GM23338 (cell line): ENCODE data around the gene PCNX1. TPM values are rescaled to one million over a fixed set of nuclear protein-coding genes. Genes with fewer than 3 reads are reported as not detected.

Experiments
- ATAC-seq: fragments of 200-7000 bp; cut with Tn5 transposase; 3 replicates; pipeline ENCODE4 v1.9.1; 2020
- DNase-seq: peaks from one replicate; pipeline ENCODE4 v3.0.0-alpha.2; 2015; ENCODE audit warnings: low spot score
- H2AFZ ChIP-seq: fragments of 200-600 bp; sonication (generic); 2 replicates; pipeline ENCODE4 v1.8.0; 2016; ENCODE audit warnings: antibody characterized with exemption, mild to moderate bottlenecking, moderate library complexity
- H3F3A ChIP-seq: fragments of 200-600 bp; sonication (generic); replicated peaks from 2 replicates; pipeline ENCODE4 v1.8.0; 2017; ENCODE audit warnings: antibody characterized with exemption, mixed run types, low read depth
- H3K27ac ChIP-seq: fragments of 200-600 bp; sonication (generic); 2 replicates; pipeline ENCODE4 v1.6.1; 2016; ENCODE audit warnings: low read depth
- H3K27me3 ChIP-seq: fragments of 200-600 bp; sonication (generic); 2 replicates; pipeline ENCODE4 v1.8.0; 2016; ENCODE audit warnings: mild to moderate bottlenecking, mixed run types, moderate library complexity; ENCODE audit not compliant: insufficient read depth
- H3K36me3 ChIP-seq: fragments of 200-600 bp; sonication (generic); 2 replicates; pipeline ENCODE4 v1.8.0; 2016; ENCODE audit warnings: mild to moderate bottlenecking; ENCODE audit not compliant: insufficient read depth
- H3K4me1 ChIP-seq: fragments of 200-600 bp; sonication (generic); 2 replicates; pipeline ENCODE4 v1.8.0; 2016; ENCODE audit warnings: mild to moderate bottlenecking, moderate library complexity; ENCODE audit not compliant: insufficient read depth
- H3K4me2 ChIP-seq: fragments of 200-600 bp; sonication (generic); 2 replicates; pipeline ENCODE4 v1.7.1; 2017; ENCODE audit warnings: mixed run types
- H3K4me3 ChIP-seq: fragments of 200-600 bp; sonication (generic); 2 replicates; pipeline ENCODE4 v1.6.1; 2016; ENCODE audit warnings: mixed run types
- H3K79me2 ChIP-seq: fragments of 200-600 bp; sonication (generic); replicated peaks from 2 replicates; pipeline ENCODE4 v1.8.0; 2017; ENCODE audit warnings: mild to moderate bottlenecking; ENCODE audit not compliant: insufficient read depth
- H3K9me2 ChIP-seq: fragments of 200-600 bp; sonication (generic); 2 replicates; pipeline ENCODE4 v1.8.0; 2017; ENCODE audit not compliant: insufficient read depth
- H4K20me1 ChIP-seq: fragments of 200-600 bp; sonication (generic); replicated peaks from 2 replicates; pipeline ENCODE4 v1.8.0; 2017; ENCODE audit warnings: mild to moderate bottlenecking; ENCODE audit not compliant: insufficient read depth
- H3K27ac Mint-ChIP-seq: 2 replicates; pipeline ENCODE4 v1.8.0; 2020; ENCODE audit warnings: inconsistent platforms, mild to moderate bottlenecking, moderate library complexity, mixed read lengths
- H3K27me3 Mint-ChIP-seq: 3 replicates; pipeline ENCODE4 v1.8.0; 2022; ENCODE audit warnings: low read depth, mild to moderate bottlenecking, moderate library complexity, mixed read lengths, inconsistent platforms; ENCODE audit not compliant: insufficient read depth, poor library complexity
- H3K36me3 Mint-ChIP-seq: 3 replicates; pipeline ENCODE4 v1.8.0; 2021; ENCODE audit warnings: low read depth, mild to moderate bottlenecking, inconsistent platforms, moderate library complexity, mixed read lengths
- H3K4me1 Mint-ChIP-seq: 3 replicates; pipeline ENCODE4 v1.8.0; 2020; ENCODE audit warnings: mild to moderate bottlenecking, inconsistent platforms, mixed read lengths
- H3K4me3 Mint-ChIP-seq: 3 replicates; pipeline ENCODE4 v1.8.0; 2021; ENCODE audit warnings: moderate library complexity, mild to moderate bottlenecking, inconsistent platforms, mixed read lengths
- H3K9me3 Mint-ChIP-seq: 3 replicates; pipeline ENCODE4 v1.8.0; 2020; ENCODE audit warnings: moderate library complexity, mild to moderate bottlenecking, inconsistent platforms, mixed read lengths
- CREB1 ChIP-seq: fragments of 250-450 bp; sonication (Bioruptor Pico); IDR thresholded peaks from 2 replicates; pipeline ENCODE4 v1.5.0; 2020; ENCODE audit warnings: low read depth, mild to moderate bottlenecking, moderate library complexity
- CTCF ChIP-seq, 2 experiments: fragments of 200-600 bp in 1 of 2; sonication (generic) in 1 of 2; conservative IDR thresholded peaks; 2 replicates each; pipeline versions ENCODE4 v1.5.1 to v1.6.1; 2016 to 2017; ENCODE audit warnings: antibody characterized with exemption in 2 of 2, low read depth in 2 of 2, mild to moderate bottlenecking in 2 of 2, moderate library complexity in 1 of 2
- ETS1 ChIP-seq: IDR thresholded peaks from 2 replicates; pipeline ENCODE4 v1.6.1; 2016; ENCODE audit warnings: antibody characterized with exemption
- EZH2 ChIP-seq: fragments of 200-600 bp; sonication (generic); IDR thresholded peaks from one replicate; pipeline ENCODE4 v1.8.0; 2017; ENCODE audit warnings: antibody characterized with exemption, mild to moderate bottlenecking, low read depth; ENCODE audit not compliant: unreplicated experiment
- EZH2phosphoT487 ChIP-seq: fragments of 200-600 bp; sonication (generic); IDR thresholded peaks from one replicate; pipeline ENCODE4 v1.8.1; 2018; ENCODE audit warnings: antibody characterized with exemption; ENCODE audit not compliant: unreplicated experiment
- JUNB ChIP-seq: IDR thresholded peaks from one replicate; pipeline ENCODE4 v1.6.1; 2016; ENCODE audit warnings: antibody characterized with exemption; ENCODE audit not compliant: unreplicated experiment
- NANOG ChIP-seq: IDR thresholded peaks from 2 replicates; pipeline ENCODE4 v1.6.1; 2016; ENCODE audit warnings: antibody characterized with exemption, borderline replicate concordance
- POLR2AphosphoS5 ChIP-seq: IDR thresholded peaks from 2 replicates; pipeline ENCODE4 v1.6.1; 2016; ENCODE audit warnings: antibody characterized with exemption, low read depth
- REST ChIP-seq: IDR thresholded peaks from one replicate; pipeline ENCODE4 v1.6.1; 2018; ENCODE audit warnings: antibody characterized with exemption; ENCODE audit not compliant: unreplicated experiment
- STAT1 ChIP-seq: IDR thresholded peaks from one replicate; pipeline ENCODE4 v1.6.1; 2016; ENCODE audit warnings: antibody characterized with exemption; ENCODE audit not compliant: unreplicated experiment
- ZNF114 ChIP-seq: fragments of 250-450 bp; sonication (Bioruptor Pico); IDR thresholded peaks from 2 replicates; pipeline ENCODE4 v1.5.0; 2020; ENCODE audit warnings: mild to moderate bottlenecking, moderate library complexity
- ZNF331 ChIP-seq: fragments of 250-450 bp; sonication (Bioruptor Pico); IDR thresholded peaks from 2 replicates; pipeline ENCODE4 v1.5.0; 2020; ENCODE audit warnings: low read depth, mild to moderate bottlenecking, moderate library complexity
- polyA plus RNA-seq: library from polyadenylated mRNA; unstranded; fragments of >200 nt; fragmentation: Nextera tagmentation; extraction: Ambion mirVana; gene quantifications from 2 replicates; pipeline ENCODE4 v1.2.1, GENCODE V29; 2016
- total RNA-seq: library from RNA; depleted of rRNA; stranded (reverse); fragments of >200 nt; shearing (Covaris generic); gene quantifications from 2 replicates; pipeline ENCODE4 v1.2.3, GENCODE V29; 2014

Gene PCNX1
- total and polyA plus RNA-seq, 2 experiments from 2014 or later, result 19.4 to 53.1 TPM

GRCh38 chr14:71060825-71061455 is 153.7 kb downstream of the PCNX1 start:
- H4K20me1 ChIP-seq, result no peaks in the 10 kb centered on the region
- H3F3A ChIP-seq, result no peaks in the 10 kb centered on the region
- H3K9me2 ChIP-seq, result no peaks in the 10 kb centered on the region
- peaks cover 40% of the 10 kb centered on the region for H3K36me3 ChIP-seq
- no peak overlapping the region for H3K4me3 Mint-ChIP-seq
- TF ChIP-seq CREB1 (CRISPR knock-in tag) (no peak), REST (no peak), EZH2phosphoT487 (no peak), STAT1 (no peak), POLR2AphosphoS5 (no peak), EZH2 (no peak), ZNF331 (no peak), JUNB (no peak), ETS1 (no peak), CTCF (conservative IDR thresholded peaks at IDR 0.05; ENCODE audit: low read depth in 2 of 2) (no peak), NANOG (no peak), ZNF114 (CRISPR knock-in tag) (no peak)
- no peaks in the 10 kb centered on the region for H3K27me3 ChIP-seq
- H3K27me3 Mint-ChIP-seq, result no peaks in the 10 kb centered on the region
- peaks cover 6% of the 10 kb centered on the region; the same call in 2 of the 3 replicates for H3K9me3 Mint-ChIP-seq
- no peak overlapping the region for H3K4me2 ChIP-seq
- H2AFZ ChIP-seq, result no peak overlapping the region
- H3K4me1 Mint-ChIP-seq, result no peaks in the 10 kb centered on the region
- no peaks in the 10 kb centered on the region for H3K4me1 ChIP-seq
- DNase-seq (no peak), ATAC-seq (no peak)
- no peak overlapping the region for H3K27ac Mint-ChIP-seq
- no peak overlapping the region for H3K4me3 ChIP-seq
- peaks cover 68% of the 10 kb centered on the region for H3K36me3 Mint-ChIP-seq
- no peaks in the 10 kb centered on the region for H3K79me2 ChIP-seq
- H3K27ac ChIP-seq, result no peak overlapping the region
